GM23338 (cell line): Measurements from ENCODE around the gene TET2.

Experiments
- CREB1 ChIP-seq: fragments of 250-450 bp; sonication (Bioruptor Pico); IDR thresholded peaks from 2 replicates; pipeline ENCODE4 v1.5.0; 2020; ENCODE audit warnings: low read depth, mild to moderate bottlenecking, moderate library complexity
- EZH2 ChIP-seq: fragments of 200-600 bp; sonication (generic); IDR thresholded peaks from one replicate; pipeline ENCODE4 v1.8.0; 2017; ENCODE audit warnings: antibody characterized with exemption, mild to moderate bottlenecking, low read depth; ENCODE audit not compliant: unreplicated experiment
- EZH2phosphoT487 ChIP-seq: fragments of 200-600 bp; sonication (generic); IDR thresholded peaks from one replicate; pipeline ENCODE4 v1.8.1; 2018; ENCODE audit warnings: antibody characterized with exemption; ENCODE audit not compliant: unreplicated experiment
- JUNB ChIP-seq: IDR thresholded peaks from one replicate; pipeline ENCODE4 v1.6.1; 2016; ENCODE audit warnings: antibody characterized with exemption; ENCODE audit not compliant: unreplicated experiment
- NANOG ChIP-seq: IDR thresholded peaks from 2 replicates; pipeline ENCODE4 v1.6.1; 2016; ENCODE audit warnings: antibody characterized with exemption, borderline replicate concordance
- POLR2AphosphoS5 ChIP-seq: IDR thresholded peaks from 2 replicates; pipeline ENCODE4 v1.6.1; 2016; ENCODE audit warnings: antibody characterized with exemption, low read depth
- ZNF114 ChIP-seq: fragments of 250-450 bp; sonication (Bioruptor Pico); IDR thresholded peaks from 2 replicates; pipeline ENCODE4 v1.5.0; 2020; ENCODE audit warnings: mild to moderate bottlenecking, moderate library complexity
- ZNF331 ChIP-seq: fragments of 250-450 bp; sonication (Bioruptor Pico); IDR thresholded peaks from 2 replicates; pipeline ENCODE4 v1.5.0; 2020; ENCODE audit warnings: low read depth, mild to moderate bottlenecking, moderate library complexity
- TF ChIP-seq, protein P1 (sequence below), 2 experiments: fragments of 200-600 bp in 1 of 2; sonication (generic) in 1 of 2; conservative IDR thresholded peaks; 2 replicates each; pipeline versions ENCODE4 v1.5.1 to v1.6.1; 2016 to 2017; ENCODE audit warnings: antibody characterized with exemption in 2 of 2, low read depth in 2 of 2, mild to moderate bottlenecking in 2 of 2, moderate library complexity in 1 of 2
- TF ChIP-seq, protein P2 (sequence below): IDR thresholded peaks from 2 replicates; pipeline ENCODE4 v1.6.1; 2016; ENCODE audit warnings: antibody characterized with exemption
- TF ChIP-seq, protein P3 (sequence below): IDR thresholded peaks from one replicate; pipeline ENCODE4 v1.6.1; 2018; ENCODE audit warnings: antibody characterized with exemption; ENCODE audit not compliant: unreplicated experiment

- TF ChIP-seq POLR2AphosphoS5 (no peak), EZH2 (no peak), EZH2phosphoT487 (no peak), CREB1 (CRISPR knock-in tag) (no peak), NANOG (no peak), JUNB (no peak), ZNF331 (CRISPR knock-in tag) (no peak), ZNF114 (CRISPR knock-in tag) (no peak)
- TF ChIP-seq, protein P1, sequence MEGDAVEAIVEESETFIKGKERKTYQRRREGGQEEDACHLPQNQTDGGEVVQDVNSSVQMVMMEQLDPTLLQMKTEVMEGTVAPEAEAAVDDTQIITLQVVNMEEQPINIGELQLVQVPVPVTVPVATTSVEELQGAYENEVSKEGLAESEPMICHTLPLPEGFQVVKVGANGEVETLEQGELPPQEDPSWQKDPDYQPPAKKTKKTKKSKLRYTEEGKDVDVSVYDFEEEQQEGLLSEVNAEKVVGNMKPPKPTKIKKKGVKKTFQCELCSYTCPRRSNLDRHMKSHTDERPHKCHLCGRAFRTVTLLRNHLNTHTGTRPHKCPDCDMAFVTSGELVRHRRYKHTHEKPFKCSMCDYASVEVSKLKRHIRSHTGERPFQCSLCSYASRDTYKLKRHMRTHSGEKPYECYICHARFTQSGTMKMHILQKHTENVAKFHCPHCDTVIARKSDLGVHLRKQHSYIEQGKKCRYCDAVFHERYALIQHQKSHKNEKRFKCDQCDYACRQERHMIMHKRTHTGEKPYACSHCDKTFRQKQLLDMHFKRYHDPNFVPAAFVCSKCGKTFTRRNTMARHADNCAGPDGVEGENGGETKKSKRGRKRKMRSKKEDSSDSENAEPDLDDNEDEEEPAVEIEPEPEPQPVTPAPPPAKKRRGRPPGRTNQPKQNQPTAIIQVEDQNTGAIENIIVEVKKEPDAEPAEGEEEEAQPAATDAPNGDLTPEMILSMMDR (conservative IDR thresholded peaks at IDR 0.05; ENCODE audit: low read depth in 2 of 2), result no peak
- TF ChIP-seq, protein P2, sequence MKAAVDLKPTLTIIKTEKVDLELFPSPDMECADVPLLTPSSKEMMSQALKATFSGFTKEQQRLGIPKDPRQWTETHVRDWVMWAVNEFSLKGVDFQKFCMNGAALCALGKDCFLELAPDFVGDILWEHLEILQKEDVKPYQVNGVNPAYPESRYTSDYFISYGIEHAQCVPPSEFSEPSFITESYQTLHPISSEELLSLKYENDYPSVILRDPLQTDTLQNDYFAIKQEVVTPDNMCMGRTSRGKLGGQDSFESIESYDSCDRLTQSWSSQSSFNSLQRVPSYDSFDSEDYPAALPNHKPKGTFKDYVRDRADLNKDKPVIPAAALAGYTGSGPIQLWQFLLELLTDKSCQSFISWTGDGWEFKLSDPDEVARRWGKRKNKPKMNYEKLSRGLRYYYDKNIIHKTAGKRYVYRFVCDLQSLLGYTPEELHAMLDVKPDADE, result no peak
- TF ChIP-seq, protein P3, sequence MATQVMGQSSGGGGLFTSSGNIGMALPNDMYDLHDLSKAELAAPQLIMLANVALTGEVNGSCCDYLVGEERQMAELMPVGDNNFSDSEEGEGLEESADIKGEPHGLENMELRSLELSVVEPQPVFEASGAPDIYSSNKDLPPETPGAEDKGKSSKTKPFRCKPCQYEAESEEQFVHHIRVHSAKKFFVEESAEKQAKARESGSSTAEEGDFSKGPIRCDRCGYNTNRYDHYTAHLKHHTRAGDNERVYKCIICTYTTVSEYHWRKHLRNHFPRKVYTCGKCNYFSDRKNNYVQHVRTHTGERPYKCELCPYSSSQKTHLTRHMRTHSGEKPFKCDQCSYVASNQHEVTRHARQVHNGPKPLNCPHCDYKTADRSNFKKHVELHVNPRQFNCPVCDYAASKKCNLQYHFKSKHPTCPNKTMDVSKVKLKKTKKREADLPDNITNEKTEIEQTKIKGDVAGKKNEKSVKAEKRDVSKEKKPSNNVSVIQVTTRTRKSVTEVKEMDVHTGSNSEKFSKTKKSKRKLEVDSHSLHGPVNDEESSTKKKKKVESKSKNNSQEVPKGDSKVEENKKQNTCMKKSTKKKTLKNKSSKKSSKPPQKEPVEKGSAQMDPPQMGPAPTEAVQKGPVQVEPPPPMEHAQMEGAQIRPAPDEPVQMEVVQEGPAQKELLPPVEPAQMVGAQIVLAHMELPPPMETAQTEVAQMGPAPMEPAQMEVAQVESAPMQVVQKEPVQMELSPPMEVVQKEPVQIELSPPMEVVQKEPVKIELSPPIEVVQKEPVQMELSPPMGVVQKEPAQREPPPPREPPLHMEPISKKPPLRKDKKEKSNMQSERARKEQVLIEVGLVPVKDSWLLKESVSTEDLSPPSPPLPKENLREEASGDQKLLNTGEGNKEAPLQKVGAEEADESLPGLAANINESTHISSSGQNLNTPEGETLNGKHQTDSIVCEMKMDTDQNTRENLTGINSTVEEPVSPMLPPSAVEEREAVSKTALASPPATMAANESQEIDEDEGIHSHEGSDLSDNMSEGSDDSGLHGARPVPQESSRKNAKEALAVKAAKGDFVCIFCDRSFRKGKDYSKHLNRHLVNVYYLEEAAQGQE, result no peak
Observed at GRCh38 chr4:105225500-105225899, 78.8 kb downstream of the TET2 start.
